IPS-18a (cell line): ENCODE measurements around the gene KIFC3.

Source experiments
- H3K27ac ChIP-seq: one replicate; pipeline ENCODE4 v1.5.1; 2013; ENCODE audit warnings: low read length
- H3K27me3 ChIP-seq: one replicate; pipeline ENCODE4 v1.6.1; 2013; ENCODE audit warnings: mild to moderate bottlenecking, low read length; ENCODE audit not compliant: control insufficient read depth, insufficient read depth
- H3K36me3 ChIP-seq: one replicate; pipeline ENCODE4 v1.6.1; 2013; ENCODE audit warnings: low read depth, low read length; ENCODE audit not compliant: control insufficient read depth
- H3K4me1 ChIP-seq: one replicate; pipeline ENCODE4 v1.6.1; 2013; ENCODE audit warnings: low read depth, low read length; ENCODE audit not compliant: control insufficient read depth
- H3K4me3 ChIP-seq: one replicate; pipeline ENCODE4 v1.5.1; 2013; ENCODE audit warnings: low read length
- H3K9ac ChIP-seq: one replicate; pipeline ENCODE4 v1.6.1; 2013; ENCODE audit warnings: mild to moderate bottlenecking, low read length, moderate library complexity
- H3K9me3 ChIP-seq: one replicate; pipeline ENCODE4 v1.6.1; 2013; ENCODE audit warnings: low read depth, low read length; ENCODE audit not compliant: control insufficient read depth

Gene KIFC3

GRCh38 chr16:57753448-57754353 lies 48.6 kb downstream of the KIFC3 start:
- H3K27ac ChIP-seq = no peak overlapping the region
- H3K4me3 ChIP-seq = no peak overlapping the region
- H3K36me3 ChIP-seq = peaks cover 23% of the 10 kb centered on the region
- no peaks in the 10 kb centered on the region for H3K9me3 ChIP-seq
- no peak overlapping the region for H3K9ac ChIP-seq
- H3K27me3 ChIP-seq = no peaks in the 10 kb centered on the region
- no peaks in the 10 kb centered on the region for H3K4me1 ChIP-seq

DNA sequence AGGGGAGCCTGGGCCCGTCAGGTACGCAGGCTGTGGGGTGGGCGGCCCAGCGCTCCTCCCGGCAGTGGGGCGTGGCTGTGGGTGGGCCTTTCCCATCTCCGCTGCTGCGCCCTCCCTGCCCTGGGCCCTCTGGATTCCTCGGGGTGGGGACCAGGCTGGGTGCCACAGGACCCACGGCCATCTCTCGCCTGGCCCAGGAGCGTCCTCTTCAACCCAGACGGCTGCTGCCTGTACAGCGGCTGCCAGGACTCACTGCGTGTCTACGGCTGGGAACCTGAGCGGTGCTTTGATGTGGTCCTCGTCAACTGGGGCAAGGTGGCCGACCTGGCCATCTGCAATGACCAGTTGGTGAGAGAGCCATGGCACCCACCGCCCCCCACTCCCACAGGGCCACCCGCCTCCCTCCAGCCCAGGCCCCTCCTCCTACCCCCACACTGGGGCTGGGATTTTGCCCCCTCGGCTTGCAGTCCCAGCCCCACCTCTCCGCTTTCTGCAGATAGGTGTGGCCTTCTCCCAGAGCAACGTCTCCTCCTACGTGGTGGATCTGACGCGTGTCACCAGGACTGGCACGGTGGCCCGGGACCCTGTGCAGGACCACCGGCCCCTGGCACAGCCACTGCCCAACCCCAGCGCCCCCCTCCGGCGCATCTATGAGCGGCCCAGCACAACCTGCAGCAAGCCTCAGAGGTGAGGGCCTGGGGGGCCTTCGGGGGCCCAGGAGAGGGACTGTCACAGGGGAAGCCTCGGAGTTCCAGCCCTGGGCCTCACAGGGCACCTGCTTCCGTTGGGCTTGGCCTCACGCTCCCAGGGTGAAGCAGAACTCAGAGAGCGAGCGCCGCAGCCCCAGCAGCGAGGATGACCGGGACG lies 49.5 kb downstream of the KIFC3 start:
- H3K9ac ChIP-seq = no peak overlapping the region
- no peaks in the 10 kb centered on the region for H3K9me3 ChIP-seq
- H3K4me1 ChIP-seq = no peaks in the 10 kb centered on the region
- no peaks in the 10 kb centered on the region for H3K27me3 ChIP-seq
- no peak overlapping the region for H3K27ac ChIP-seq
- H3K4me3 ChIP-seq = no peak overlapping the region
- peaks cover 23% of the 10 kb centered on the region for H3K36me3 ChIP-seq

DNA sequence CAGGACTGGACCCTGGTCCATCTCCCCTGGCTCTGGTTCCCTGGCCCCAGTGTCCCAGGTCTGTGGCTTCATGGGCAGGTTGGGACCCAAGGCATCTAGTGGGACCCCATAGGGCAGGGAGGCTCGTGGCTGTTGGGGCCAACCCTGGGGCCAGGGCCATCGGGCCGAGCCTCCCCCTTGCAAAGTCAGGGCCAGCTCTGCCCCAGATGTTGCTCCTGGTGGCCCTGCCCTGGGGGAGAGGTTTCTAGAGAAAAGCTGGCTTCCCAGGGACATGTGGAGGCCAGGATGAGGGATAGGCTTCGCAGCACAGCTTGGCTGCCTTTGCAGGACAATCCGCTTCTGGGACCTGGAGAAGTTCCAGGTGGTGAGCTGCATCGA lies 50.1 kb downstream of the KIFC3 start:
- Histone ChIP-seq H3K4me1 (no peaks in the 10 kb centered on the region), H3K9ac (no peak overlapping the region), H3K27ac (no peak overlapping the region), H3K4me3 (no peak overlapping the region), H3K9me3 (no peaks in the 10 kb centered on the region), H3K27me3 (no peaks in the 10 kb centered on the region), H3K36me3 (peaks cover 23% of the 10 kb centered on the region)

- no peaks in the 10 kb centered on the region for H3K9me3 ChIP-seq
- H3K27me3 ChIP-seq = no peaks in the 10 kb centered on the region
- no peak overlapping the region for H3K27ac ChIP-seq
- H3K4me1 ChIP-seq = no peaks in the 10 kb centered on the region
- no peak overlapping the region for H3K9ac ChIP-seq
- H3K36me3 ChIP-seq = peaks cover 23% of the 10 kb centered on the region
- no peak overlapping the region for H3K4me3 ChIP-seq
Observed at GRCh38 chr16:57751539-57752202, 50.6 kb downstream of the KIFC3 start.

GRCh38 chr16:57750796-57751538 lies 51.3 kb downstream of the KIFC3 start:
- Histone ChIP-seq H3K9me3 (no peaks in the 10 kb centered on the region), H3K4me1 (no peaks in the 10 kb centered on the region), H3K36me3 (peaks cover 19% of the 10 kb centered on the region), H3K27ac (no peak overlapping the region), H3K9ac (no peak overlapping the region), H3K4me3 (no peak overlapping the region), H3K27me3 (no peaks in the 10 kb centered on the region)

DNA sequence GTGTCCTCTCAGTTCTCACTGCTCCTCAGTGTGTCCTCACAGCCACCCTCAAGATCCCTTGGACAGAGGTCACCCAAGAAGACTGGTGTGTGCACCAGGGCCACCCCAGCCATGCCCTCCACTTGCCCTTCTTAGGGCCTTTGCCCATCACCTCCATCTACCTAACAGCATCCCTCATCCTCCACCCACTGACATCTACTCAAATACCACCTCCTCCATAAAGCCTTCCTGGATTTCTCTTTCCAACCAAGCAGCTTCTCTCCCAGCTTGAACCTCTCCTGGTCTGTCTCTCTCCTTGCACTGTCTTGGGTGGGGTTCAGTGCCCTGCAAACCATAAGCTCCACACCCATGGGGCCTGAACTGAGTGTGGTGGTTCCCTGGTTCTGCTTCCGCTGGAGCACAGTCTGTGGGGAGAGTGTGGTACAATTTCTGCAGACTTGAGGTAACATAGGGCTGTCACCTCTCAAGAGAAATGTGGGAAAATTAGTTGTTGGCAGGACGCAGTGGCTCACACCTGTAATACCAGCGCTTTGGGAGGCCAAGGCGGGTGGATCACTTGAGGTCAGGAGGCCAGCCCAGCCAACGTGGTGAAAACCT lies 52.3 kb downstream of the KIFC3 start:
- Histone ChIP-seq H3K36me3 (peaks cover 11% of the 10 kb centered on the region), H3K4me1 (no peaks in the 10 kb centered on the region), H3K4me3 (no peak overlapping the region), H3K27me3 (no peaks in the 10 kb centered on the region), H3K9ac (no peak overlapping the region), H3K9me3 (no peaks in the 10 kb centered on the region), H3K27ac (no peak overlapping the region)

- no peak overlapping the region for H3K27ac ChIP-seq
- H3K4me1 ChIP-seq = no peaks in the 10 kb centered on the region
- H3K27me3 ChIP-seq = no peaks in the 10 kb centered on the region
- H3K9ac ChIP-seq = no peak overlapping the region
- H3K9me3 ChIP-seq = no peaks in the 10 kb centered on the region
- no peak overlapping the region for H3K4me3 ChIP-seq
- H3K36me3 ChIP-seq = peaks cover 11% of the 10 kb centered on the region
Observed at GRCh38 chr16:57749101-57749692, 53.1 kb downstream of the KIFC3 start.

DNA sequence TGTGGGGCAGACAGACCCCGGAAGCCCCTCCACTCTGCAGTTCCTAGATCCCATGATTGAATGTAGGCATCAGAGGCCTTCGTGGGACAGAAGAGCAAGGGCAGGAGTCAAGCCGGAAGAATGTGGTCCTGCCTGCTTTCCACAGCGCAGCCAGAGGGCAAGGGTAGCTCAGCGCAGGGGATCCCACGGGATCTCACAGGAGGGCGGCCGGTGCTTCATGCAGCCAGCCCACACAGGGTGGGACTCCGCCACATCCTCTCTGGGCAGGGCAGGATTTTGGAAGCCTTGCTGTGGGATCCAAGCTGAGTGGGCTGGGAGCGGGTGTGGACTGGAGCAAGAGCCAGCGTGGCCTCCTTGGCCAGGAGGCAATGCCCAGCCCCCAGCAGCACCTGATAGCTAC lies 53.7 kb downstream of the KIFC3 start:
- Histone ChIP-seq H3K27ac (no peak overlapping the region), H3K9me3 (no peaks in the 10 kb centered on the region), H3K9ac (no peak overlapping the region), H3K27me3 (no peaks in the 10 kb centered on the region), H3K36me3 (peaks cover 11% of the 10 kb centered on the region), H3K4me1 (no peaks in the 10 kb centered on the region), H3K4me3 (no peak overlapping the region)

DNA sequence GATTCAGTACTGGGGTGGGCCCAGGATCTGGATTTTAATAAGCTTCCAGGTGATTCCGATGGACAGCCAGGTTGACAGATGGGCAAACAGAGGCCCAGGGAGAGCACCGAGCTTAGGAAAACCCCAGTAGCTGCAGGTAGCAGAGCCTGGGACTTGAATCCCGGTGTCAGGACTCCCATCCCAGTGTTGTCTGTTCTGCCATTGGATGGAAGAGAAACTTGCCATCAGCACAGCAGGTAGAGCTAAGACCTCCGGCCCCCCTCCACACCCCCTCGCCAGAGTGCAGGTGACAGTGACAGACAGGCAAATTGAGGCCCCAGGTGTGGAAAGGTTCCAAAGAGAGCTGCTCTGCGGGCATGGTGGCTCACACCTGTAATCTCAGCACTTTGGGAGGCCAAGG lies 54.3 kb downstream of the KIFC3 start:
- Histone ChIP-seq H3K9me3 (no peaks in the 10 kb centered on the region), H3K36me3 (peaks cover 11% of the 10 kb centered on the region)

DNA sequence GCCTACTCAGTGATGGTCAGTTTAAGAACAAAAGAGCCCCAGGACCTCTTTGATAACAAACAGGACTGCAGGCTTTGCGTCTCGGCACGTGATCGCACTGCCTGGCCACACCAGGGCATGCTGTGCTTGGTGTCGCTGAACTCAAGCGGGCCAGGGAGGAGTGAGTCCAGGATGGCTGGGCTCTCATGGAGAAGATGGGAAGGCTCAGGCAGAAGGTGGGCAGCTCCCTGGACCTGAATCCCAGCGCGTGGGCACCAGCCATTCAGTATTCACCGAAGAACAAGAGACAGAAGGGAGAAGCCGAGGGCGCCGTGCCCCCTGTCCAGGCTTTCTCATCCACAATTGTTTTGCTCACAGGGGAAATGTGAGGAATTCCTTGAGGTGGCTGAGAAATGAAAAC lies 54.8 kb downstream of the KIFC3 start:
- Histone ChIP-seq H3K27ac (no peak overlapping the region), H3K4me3 (no peak overlapping the region), H3K9ac (no peak overlapping the region), H3K27me3 (no peaks in the 10 kb centered on the region), H3K9me3 (no peaks in the 10 kb centered on the region), H3K36me3 (peaks cover 11% of the 10 kb centered on the region), H3K4me1 (no peaks in the 10 kb centered on the region)

More for the DNA sequence above, 54.3 kb downstream of the KIFC3 start:
- Histone ChIP-seq H3K27me3 (no peaks in the 10 kb centered on the region), H3K27ac (no peak overlapping the region), H3K4me1 (no peaks in the 10 kb centered on the region), H3K4me3 (no peak overlapping the region), H3K9ac (no peak overlapping the region)
